Endodermal cell (in vitro differentiated cells): ENCODE results near the gene TPX2. TPM values are rescaled to one million over a fixed set of nuclear protein-coding genes. Genes with fewer than 3 reads are reported as not detected.

ENCODE experiments used
- DNase-seq: peaks from one replicate; pipeline ENCODE4 v3.0.0-alpha.2; 2017
- H3K27ac ChIP-seq: 2 replicates; pipeline ENCODE4 v1.5.1; 2013; ENCODE audit warnings: mild to moderate bottlenecking, low read depth, low read length, moderate library complexity
- H3K27me3 ChIP-seq: 2 replicates; pipeline ENCODE4 v1.6.1; 2013; ENCODE audit warnings: mild to moderate bottlenecking, low read length, moderate library complexity; ENCODE audit not compliant: insufficient read depth, control insufficient read depth, poor library complexity, severe bottlenecking
- H3K36me3 ChIP-seq: 2 replicates; pipeline ENCODE4 v1.7.0; 2013; ENCODE audit warnings: mild to moderate bottlenecking, low read length, moderate library complexity; ENCODE audit not compliant: control insufficient read depth, insufficient read depth
- H3K4me1 ChIP-seq: one replicate; pipeline ENCODE4 v1.7.0; 2013; ENCODE audit warnings: low read length; ENCODE audit not compliant: control insufficient read depth, insufficient read depth
- H3K4me3 ChIP-seq: 2 replicates; pipeline ENCODE4 v1.5.1; 2013; ENCODE audit warnings: mild to moderate bottlenecking, low read length, moderate library complexity
- H3K9ac ChIP-seq: 2 replicates; pipeline ENCODE4 v1.6.1; 2013; ENCODE audit warnings: mild to moderate bottlenecking, low read length, moderate library complexity; ENCODE audit not compliant: poor library complexity, severe bottlenecking; ENCODE audit errors: extremely low read depth
- H3K9me3 ChIP-seq: 2 replicates; pipeline ENCODE4 v1.6.1; 2013; ENCODE audit warnings: mild to moderate bottlenecking, low read length, moderate library complexity; ENCODE audit not compliant: control insufficient read depth
- H3K27ac Mint-ChIP-seq: 2 replicates; pipeline ENCODE4 v1.8.0; 2020; ENCODE audit warnings: mixed read lengths
- H3K27me3 Mint-ChIP-seq: 2 replicates; pipeline ENCODE4 v1.8.0; 2021; ENCODE audit warnings: mild to moderate bottlenecking, mixed read lengths; ENCODE audit not compliant: insufficient read depth
- H3K36me3 Mint-ChIP-seq: 2 replicates; pipeline ENCODE4 v1.8.0; 2020; ENCODE audit warnings: low read depth, mixed read lengths
- H3K4me1 Mint-ChIP-seq: 2 replicates; pipeline ENCODE4 v1.8.0; 2020; ENCODE audit warnings: mixed read lengths
- H3K4me3 Mint-ChIP-seq: 2 replicates; pipeline ENCODE4 v1.8.0; 2020; ENCODE audit warnings: mild to moderate bottlenecking, moderate library complexity, mixed read lengths
- H3K9me3 Mint-ChIP-seq: 2 replicates; pipeline ENCODE4 v1.8.0; 2020; ENCODE audit warnings: mild to moderate bottlenecking, mixed read lengths
- CTCF ChIP-seq: fragments of 200-600 bp; sonication (generic); conservative IDR thresholded peaks from 2 replicates; pipeline ENCODE4 v1.5.0; 2021; ENCODE audit warnings: antibody characterized with exemption, mild to moderate bottlenecking
- WGBS, 2 experiments: methylation state at CpG; one replicate each; pipeline versions ENCODE4 v1.1.5 to v1.1.7; 2013; ENCODE audit warnings: missing lambda C conversion rate in 2 of 2, mixed read lengths in 1 of 2; ENCODE audit not compliant: insufficient coverage in 1 of 2, insufficient read length in 1 of 2; 5-methylcytosine and 5-hydroxymethylcytosine counted together
- long read RNA-seq, 4 experiments: library from polyadenylated mRNA in 2 of 4; library from RNA in 1 of 4; library from capped mRNA in 1 of 4; stranded (forward) in 3 of 4; unstranded in 1 of 4; transcript quantifications; one replicate each; pipeline ENCODE4 v2.0.0, GENCODE V29; 2020 to 2021; ENCODE audit warnings: inconsistent platforms in 1 of 4
- polyA plus RNA-seq, 2 experiments: library from polyadenylated mRNA; stranded (reverse); fragments of 50-300 nt; gene quantifications; one replicate each; pipeline ENCODE4 v1.2.3, GENCODE V29; 2013
- total RNA-seq, 2 donors: library from RNA; stranded (reverse); fragmentation: NEBNext Ultra II Directional in 1 of 2; extraction: Animal tissue kit (Norgen Biotek cat#: 25700) in 1 of 2; gene quantifications; 2 replicates in 1 of 2; 3 replicates in 1 of 2; pipeline ENCODE4 v1.2.1, GENCODE V29; 2021

TPX2 gene, protein sequence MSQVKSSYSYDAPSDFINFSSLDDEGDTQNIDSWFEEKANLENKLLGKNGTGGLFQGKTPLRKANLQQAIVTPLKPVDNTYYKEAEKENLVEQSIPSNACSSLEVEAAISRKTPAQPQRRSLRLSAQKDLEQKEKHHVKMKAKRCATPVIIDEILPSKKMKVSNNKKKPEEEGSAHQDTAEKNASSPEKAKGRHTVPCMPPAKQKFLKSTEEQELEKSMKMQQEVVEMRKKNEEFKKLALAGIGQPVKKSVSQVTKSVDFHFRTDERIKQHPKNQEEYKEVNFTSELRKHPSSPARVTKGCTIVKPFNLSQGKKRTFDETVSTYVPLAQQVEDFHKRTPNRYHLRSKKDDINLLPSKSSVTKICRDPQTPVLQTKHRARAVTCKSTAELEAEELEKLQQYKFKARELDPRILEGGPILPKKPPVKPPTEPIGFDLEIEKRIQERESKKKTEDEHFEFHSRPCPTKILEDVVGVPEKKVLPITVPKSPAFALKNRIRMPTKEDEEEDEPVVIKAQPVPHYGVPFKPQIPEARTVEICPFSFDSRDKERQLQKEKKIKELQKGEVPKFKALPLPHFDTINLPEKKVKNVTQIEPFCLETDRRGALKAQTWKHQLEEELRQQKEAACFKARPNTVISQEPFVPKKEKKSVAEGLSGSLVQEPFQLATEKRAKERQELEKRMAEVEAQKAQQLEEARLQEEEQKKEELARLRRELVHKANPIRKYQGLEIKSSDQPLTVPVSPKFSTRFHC
- 100 to 1,000 TPM; 108 to 118 TPM for total RNA-seq
- polyA plus RNA-seq (2013, experiment 1 of 2): 137 TPM
- polyA plus RNA-seq (2013, experiment 2 of 2): 134 TPM
- long read RNA-seq, experiment 1, transcript TPX2-201 (18 exons, 3,497 nt): major isoform, 8 of 69 reads
- long read RNA-seq, experiment 1, partial matches to known transcripts: 43 of 69 reads
- long read RNA-seq, experiment 1, other reads (novel, unspliced or antisense): 18 of 69 reads
- long read RNA-seq, experiment 2, transcript TPX2-201 (18 exons, 3,497 nt): major isoform, 190 of 265 reads
- long read RNA-seq, experiment 2, transcript TPX2-202 (19 exons, 3,605 nt): minor isoform, 7 of 265 reads
- long read RNA-seq, experiment 2, partial matches to known transcripts: 18 of 265 reads
- long read RNA-seq, experiment 2, other reads (novel, unspliced or antisense): 50 of 265 reads
- long read RNA-seq, experiment 3, transcript TPX2-201 (18 exons, 3,497 nt): major isoform, 425 of 710 reads
- long read RNA-seq, experiment 3, transcript TPX2-202 (19 exons, 3,605 nt): minor isoform, 5 of 710 reads
- long read RNA-seq, experiment 3, partial matches to known transcripts: 148 of 710 reads
- long read RNA-seq, experiment 3, other reads (novel, unspliced or antisense): 132 of 710 reads
- long read RNA-seq, experiment 4, transcript TPX2-201 (18 exons, 3,497 nt): major isoform, 6 of 22 reads
- long read RNA-seq, experiment 4, partial matches to known transcripts: 14 of 22 reads
- long read RNA-seq, experiment 4, other reads (novel, unspliced or antisense): 2 of 22 reads

- Mint-ChIP-seq H3K4me3 (no peak within 1 kb of the TSS), H3K27me3 (no peaks in the 10 kb centered on the region), H3K9me3 (no peaks in the 10 kb centered on the region), H3K36me3 (peaks cover 5% of the 10 kb centered on the region), H3K27ac (no peak within 1 kb of the TSS), H3K4me1 (peaks cover 3% of the 10 kb centered on the region)
- H3K4me1 ChIP-seq: no peaks in the 10 kb centered on the region
- H3K9ac ChIP-seq: peak within 1 kb of the TSS; percentile 61
- TF ChIP-seq CTCF: peak; percentile 67
- peaks cover 2% of the 10 kb centered on the region for H3K36me3 ChIP-seq
- DNase-seq: peak; percentile 99
- peak within 1 kb of the TSS; percentile 56 for H3K27ac ChIP-seq
- 1 to 2% methylated on average over 33 to 54 of the region's 54 CpGs for WGBS, 2 experiments
- no peaks in the 10 kb centered on the region for H3K9me3 ChIP-seq
- no peaks in the 10 kb centered on the region for H3K27me3 ChIP-seq
- H3K4me3 ChIP-seq: peak within 1 kb of the TSS; percentile 99
These were observed at the start of gene TPX2 for GRCh38 chr20:31738729-31739549. Gene TPX2, plus strand, starts transcription at chr20:31739290. Its CDS starts 18,187 bp downstream, at chr20:31757477.

DNA sequence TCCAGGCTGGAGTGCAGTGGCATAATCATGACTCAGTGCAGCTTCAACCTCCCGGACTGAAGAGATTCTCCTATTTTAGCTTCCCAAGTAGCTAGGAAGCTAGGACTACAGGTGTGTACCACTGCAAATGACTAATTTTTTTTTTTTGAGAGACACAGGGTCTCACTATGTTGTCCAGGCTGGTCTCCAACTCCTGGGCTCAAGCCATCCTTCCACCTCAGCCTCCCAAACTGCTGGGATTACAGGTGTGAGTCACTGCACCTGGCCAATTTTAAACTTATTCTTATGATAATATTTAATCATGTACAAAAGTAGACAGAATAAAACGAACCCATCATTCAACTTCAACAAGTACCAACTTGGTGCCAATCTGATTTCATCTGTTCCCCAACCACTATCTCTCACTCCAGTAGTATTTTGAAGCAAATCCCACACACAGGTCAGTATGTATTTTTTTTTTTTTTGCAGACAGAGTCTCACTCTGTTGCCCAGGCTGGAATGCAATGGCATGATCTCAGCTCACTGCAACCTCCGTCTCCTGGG is 48.9 kb upstream of the TPX2 start:
- Histone ChIP-seq H3K36me3 (peaks cover 32% of the 10 kb centered on the region), H3K9ac (no peak overlapping the region), H3K9me3 (no peaks in the 10 kb centered on the region), H3K4me3 (no peak overlapping the region), H3K4me1 (peaks cover 7% of the 10 kb centered on the region), H3K27me3 (no peaks in the 10 kb centered on the region), H3K27ac (no peak overlapping the region)
- no peaks in the 10 kb centered on the region for H3K9me3 Mint-ChIP-seq
- H3K36me3 Mint-ChIP-seq: peaks cover 53% of the 10 kb centered on the region
- TF ChIP-seq CTCF: no peak
- H3K4me1 Mint-ChIP-seq: peaks cover 41% of the 10 kb centered on the region
- WGBS, 2 experiments: 90 to 100% methylated on average over 3 of the region's 3 CpGs
- H3K27ac Mint-ChIP-seq: no peak overlapping the region
- DNase-seq: no peak
- no peaks in the 10 kb centered on the region for H3K27me3 Mint-ChIP-seq
- no peak overlapping the region for H3K4me3 Mint-ChIP-seq
